SK-N-SH (cell line): ENCODE measurements around the gene RTF2. TPM values are rescaled to one million over a fixed set of nuclear protein-coding genes. Genes with fewer than 3 reads are reported as not detected.

ENCODE experiments used
- CTCF ChIA-PET: fragments of 300-600, 350-600 bp; formaldehyde crosslinking; extraction: SDS; loops from one replicate; lab custom pipeline; 2021; lab: Yijun Ruan, JAX
- POLR2A ChIA-PET: fragments of 350-600 bp; sonication (Branson Sonifier 250); formaldehyde crosslinking; extraction: SDS; loops from one replicate; lab custom pipeline; 2020; ENCODE audit warnings: antibody characterized with exemption, inconsistent platforms; lab: Yijun Ruan, JAX
- DNase-seq: peaks from one replicate; pipeline ENCODE4 v3.0.0; 2012
- H2AFZ ChIP-seq: fragments of 200-600 bp; sonication (generic); 2 replicates; pipeline ENCODE4 v1.8.1; 2016; ENCODE audit warnings: antibody characterized with exemption, mild to moderate bottlenecking, low read depth
- H3F3A ChIP-seq: fragments of 200-600 bp; sonication (generic); replicated peaks from 2 replicates; pipeline ENCODE3; 2016; ENCODE audit warnings: antibody characterized with exemption, mild to moderate bottlenecking; ENCODE audit not compliant: insufficient read depth
- H3K27ac ChIP-seq, 2 experiments: fragments of 200-500 bp in 1 of 2; fragments of 200-600 bp in 1 of 2; sonication (Bioruptor generic) in 1 of 2; sonication (generic), shearing (Covaris generic) in 1 of 2; 2 replicates each; pipeline versions ENCODE4 v1.5.1 to v1.6.1; 2014 to 2016; ENCODE audit warnings: low read depth in 2 of 2, inconsistent platforms in 1 of 2, low read length in 1 of 2, mild to moderate bottlenecking in 1 of 2, mixed read lengths in 1 of 2
- H3K27me3 ChIP-seq: fragments of 200-600 bp; sonication (generic), shearing (Covaris generic); 2 replicates; pipeline ENCODE4 v1.6.1; 2016; ENCODE audit warnings: mixed run types; ENCODE audit not compliant: insufficient read depth
- H3K36me3 ChIP-seq, 2 experiments: fragments of 200-500 bp in 1 of 2; fragments of 200-600 bp in 1 of 2; sonication (Bioruptor generic) in 1 of 2; sonication (generic) in 1 of 2; replicated peaks in 1 of 2; 2 replicates each; pipeline versions ENCODE3 to v1.5.1; 2014 to 2016; ENCODE audit warnings: low read length in 1 of 2, mild to moderate bottlenecking in 1 of 2; ENCODE audit not compliant: insufficient read depth in 2 of 2, control insufficient read depth in 1 of 2
- H3K4me1 ChIP-seq, 2 experiments: fragments of 200-500 bp in 1 of 2; fragments of 200-600 bp in 1 of 2; sonication (Bioruptor generic) in 1 of 2; sonication (generic), shearing (Covaris generic) in 1 of 2; 2 replicates each; pipeline versions ENCODE4 v1.5.1 to v1.6.1; 2014 to 2016; ENCODE audit warnings: low read depth in 1 of 2, low read length in 1 of 2, mixed run types in 1 of 2; ENCODE audit not compliant: insufficient read depth in 2 of 2, control insufficient read depth in 1 of 2
- H3K4me2 ChIP-seq: fragments of 200-600 bp; sonication (generic), shearing (Covaris generic); 2 replicates; pipeline ENCODE4 v1.6.1; 2017; ENCODE audit warnings: mixed run types
- H3K4me3 ChIP-seq, 2 experiments: fragments of 200-500 bp in 1 of 2; fragments of 200-600 bp in 1 of 2; sonication (Bioruptor generic) in 1 of 2; sonication (generic), shearing (Covaris generic) in 1 of 2; 2 replicates each; pipeline versions ENCODE4 v1.5.1 to v1.8.1; 2014 to 2016; ENCODE audit warnings: low read depth in 2 of 2, inconsistent platforms in 1 of 2, low read length in 1 of 2, mild to moderate bottlenecking in 1 of 2, mixed read lengths in 1 of 2, moderate library complexity in 1 of 2
- H3K79me2 ChIP-seq: fragments of 200-600 bp; sonication (generic); 2 replicates; pipeline ENCODE4 v1.8.1; 2017; ENCODE audit warnings: mild to moderate bottlenecking; ENCODE audit not compliant: insufficient read depth
- H3K9ac ChIP-seq: fragments of 200-600 bp; sonication (generic); 2 replicates; pipeline ENCODE4 v1.6.1; 2017; ENCODE audit warnings: mixed run types
- H3K9me2 ChIP-seq: fragments of 200-600 bp; sonication (generic); 2 replicates; pipeline ENCODE4 v1.6.1; 2017; ENCODE audit warnings: mixed run types
- H3K9me3 ChIP-seq: fragments of 200-600 bp; sonication (generic); 2 replicates; pipeline ENCODE4 v1.6.1; 2017; ENCODE audit warnings: mixed run types, mild to moderate bottlenecking, moderate library complexity
- H4K20me1 ChIP-seq: fragments of 200-600 bp; sonication (generic); 2 replicates; pipeline ENCODE4 v1.6.1; 2017; ENCODE audit warnings: mild to moderate bottlenecking, mixed run types; ENCODE audit not compliant: insufficient read depth
- CHD2 ChIP-seq: fragments of 150-350 bp; IDR thresholded peaks from 2 replicates; pipeline ENCODE4 v1.6.1; 2018; ENCODE audit warnings: low read length; ENCODE audit not compliant: partially characterized antibody
- FOXM1 ChIP-seq: IDR thresholded peaks from 2 replicates; pipeline ENCODE4 v1.4.0; 2012; ENCODE audit warnings: low read depth, mild to moderate bottlenecking
- GABPA ChIP-seq: IDR thresholded peaks from 2 replicates; pipeline ENCODE4 v1.4.0; 2012; ENCODE audit warnings: low read depth, mild to moderate bottlenecking
- GATA2 ChIP-seq: sonication (generic); formaldehyde crosslinking; IDR thresholded peaks from 2 replicates; pipeline ENCODE4 v1.5.0; 2020; ENCODE audit warnings: mild to moderate bottlenecking, missing genetic modification reagents
- MEF2A ChIP-seq: IDR thresholded peaks from 2 replicates; pipeline ENCODE4 v1.4.0; 2012; ENCODE audit warnings: low read depth, borderline replicate concordance
- RAD21 ChIP-seq: IDR thresholded peaks from 2 replicates; pipeline ENCODE4 v1.6.1; 2012; ENCODE audit warnings: mild to moderate bottlenecking, low read length
- TAF1 ChIP-seq: IDR thresholded peaks from 2 replicates; pipeline ENCODE4 v1.6.1; 2012; ENCODE audit warnings: low read depth, mild to moderate bottlenecking, low read length, moderate library complexity, borderline replicate concordance
- TEAD4 ChIP-seq: IDR thresholded peaks from 2 replicates; pipeline ENCODE4 v1.4.0; 2012; ENCODE audit warnings: mild to moderate bottlenecking, borderline replicate concordance; ENCODE audit not compliant: insufficient read depth
- YY1 ChIP-seq: IDR thresholded peaks from 2 replicates; pipeline ENCODE4 v1.4.0; 2012; ENCODE audit warnings: low read depth, mild to moderate bottlenecking
- WGBS: methylation state at CpG from one replicate; pipeline ENCODE4 v1.1.6; 2017; ENCODE audit warnings: low lambda C conversion rate; 5-methylcytosine and 5-hydroxymethylcytosine counted together
- polyA plus RNA-seq, 3 experiments: library from polyadenylated mRNA; depleted of rRNA; stranded (reverse); fragments of >200 nt; gene quantifications; 2 replicates each; pipeline ENCODE4 v1.2.3, GENCODE V29; 2012
- small RNA-seq, 7 experiments: library from RNA; depleted of rRNA; stranded (forward); fragments of <200 nt; gene quantifications; one replicate each; pipeline ENCODE3, GENCODE V24; 2012
- TF ChIP-seq, protein P1 (sequence below): IDR thresholded peaks from 2 replicates; pipeline ENCODE4; 2012
- TF ChIP-seq, protein P2 (sequence below): fragments of 200-600 bp; sonication (generic); IDR thresholded peaks from 2 replicates; pipeline ENCODE4 v1.6.1; 2017; ENCODE audit warnings: antibody characterized with exemption, mild to moderate bottlenecking, moderate library complexity

The RTF2 gene
- polyA plus RNA-seq, 1 of the 3 experiments (the other 2 are of a cell fraction) = 78.2 TPM

GRCh38 chr20:56566621-56567020, 98.2 kb downstream of the RTF2 start:
- H3K36me3 ChIP-seq = no peaks in the 10 kb centered on the region
- POLR2A ChIA-PET = no interaction called here
- CTCF ChIA-PET = interaction anchor here (6.0 kb wide), 1 partner anchor 16 kb away, joined by 23 read pairs; no protein-coding TSS in a partner anchor
- whole genome bisulfite sequencing = 15% methylated on average over 3 of the region's 3 CpGs
- no peak for DNase-seq
- no peaks in the 10 kb centered on the region for H4K20me1 ChIP-seq
- no peaks in the 10 kb centered on the region for H3K9me3 ChIP-seq
- peaks cover 16% of the 10 kb centered on the region; the same call in 1 of the 2 replicates for H3K27me3 ChIP-seq
- no peaks in the 10 kb centered on the region for H3K9me2 ChIP-seq
- H3K79me2 ChIP-seq = no peaks in the 10 kb centered on the region
- no peak overlapping the region for H3K4me2 ChIP-seq
- no peaks in the 10 kb centered on the region for H3F3A ChIP-seq
- no peaks in the 10 kb centered on the region for H3K4me1 ChIP-seq
- TF ChIP-seq YY1 = no peak
- TF ChIP-seq GABPA = no peak
- no peak for TF ChIP-seq MEF2A
- TF ChIP-seq, protein P1, sequence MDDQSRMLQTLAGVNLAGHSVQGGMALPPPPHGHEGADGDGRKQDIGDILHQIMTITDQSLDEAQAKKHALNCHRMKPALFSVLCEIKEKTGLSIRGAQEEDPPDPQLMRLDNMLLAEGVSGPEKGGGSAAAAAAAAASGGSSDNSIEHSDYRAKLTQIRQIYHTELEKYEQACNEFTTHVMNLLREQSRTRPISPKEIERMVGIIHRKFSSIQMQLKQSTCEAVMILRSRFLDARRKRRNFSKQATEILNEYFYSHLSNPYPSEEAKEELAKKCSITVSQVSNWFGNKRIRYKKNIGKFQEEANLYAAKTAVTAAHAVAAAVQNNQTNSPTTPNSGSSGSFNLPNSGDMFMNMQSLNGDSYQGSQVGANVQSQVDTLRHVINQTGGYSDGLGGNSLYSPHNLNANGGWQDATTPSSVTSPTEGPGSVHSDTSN = no peak
- no peak for TF ChIP-seq GATA2 (CRISPR knock-in tag)
- no peak for TF ChIP-seq TAF1
- TF ChIP-seq CHD2 = no peak
- TF ChIP-seq FOXM1 = no peak
- TF ChIP-seq RAD21 = no peak
- TF ChIP-seq TEAD4 = no peak
- TF ChIP-seq, protein P2, sequence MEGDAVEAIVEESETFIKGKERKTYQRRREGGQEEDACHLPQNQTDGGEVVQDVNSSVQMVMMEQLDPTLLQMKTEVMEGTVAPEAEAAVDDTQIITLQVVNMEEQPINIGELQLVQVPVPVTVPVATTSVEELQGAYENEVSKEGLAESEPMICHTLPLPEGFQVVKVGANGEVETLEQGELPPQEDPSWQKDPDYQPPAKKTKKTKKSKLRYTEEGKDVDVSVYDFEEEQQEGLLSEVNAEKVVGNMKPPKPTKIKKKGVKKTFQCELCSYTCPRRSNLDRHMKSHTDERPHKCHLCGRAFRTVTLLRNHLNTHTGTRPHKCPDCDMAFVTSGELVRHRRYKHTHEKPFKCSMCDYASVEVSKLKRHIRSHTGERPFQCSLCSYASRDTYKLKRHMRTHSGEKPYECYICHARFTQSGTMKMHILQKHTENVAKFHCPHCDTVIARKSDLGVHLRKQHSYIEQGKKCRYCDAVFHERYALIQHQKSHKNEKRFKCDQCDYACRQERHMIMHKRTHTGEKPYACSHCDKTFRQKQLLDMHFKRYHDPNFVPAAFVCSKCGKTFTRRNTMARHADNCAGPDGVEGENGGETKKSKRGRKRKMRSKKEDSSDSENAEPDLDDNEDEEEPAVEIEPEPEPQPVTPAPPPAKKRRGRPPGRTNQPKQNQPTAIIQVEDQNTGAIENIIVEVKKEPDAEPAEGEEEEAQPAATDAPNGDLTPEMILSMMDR = no peak
- no peak overlapping the region for H3K9ac ChIP-seq
- no peak overlapping the region for H3K27ac ChIP-seq
- no peak overlapping the region for H2AFZ ChIP-seq
- H3K4me3 ChIP-seq = no peak overlapping the region

Small RNA genes lying within 50 kb of the gene (small RNA-seq; reads per million reads assigned to genes)
- gene RPL39P = 0 reads per million in 7 experiments

Other genes starting within 250 kb of the RTF2 start
- gene MC3R, start 219.9 kb upstream of the RTF2 start, polyA plus RNA-seq (2012; rRNA removed) = not detected in 2 replicates
- gene FAM210B, start 109.7 kb upstream of the RTF2 start, polyA plus RNA-seq (2012; rRNA removed) = 34.6 and 44.1 TPM in 2 replicates
- 24.6 and 27.6 TPM in 2 replicates for gene AURKA, start 76.4 kb upstream of the RTF2 start, polyA plus RNA-seq (2012; rRNA removed)
- gene CSTF1, start 76.0 kb upstream of the RTF2 start, polyA plus RNA-seq (2012; rRNA removed) = 23.4 and 31.2 TPM in 2 replicates
- 0.02 TPM in 1 of 2 replicates, not detected in the other for gene CASS4, start 56.4 kb upstream of the RTF2 start, polyA plus RNA-seq (2012; rRNA removed)
- gene FAM209A, start 56.1 kb downstream of the RTF2 start, polyA plus RNA-seq (2012; rRNA removed) = not detected in 2 replicates
- not detected in 2 replicates for gene FAM209B, start 64.6 kb downstream of the RTF2 start, polyA plus RNA-seq (2012; rRNA removed)
- not detected in 2 replicates for gene TFAP2C, start 160.7 kb downstream of the RTF2 start, polyA plus RNA-seq (2012; rRNA removed)